Chondrocyte (in vitro differentiated cells): ENCODE data around the gene PRPSAP1. TPM values are rescaled to one million over a fixed set of nuclear protein-coding genes. Genes with fewer than 3 reads are reported as not detected.

Experiments
- DNase-seq: peaks from one replicate; pipeline ENCODE4 v3.0.0; 2021; ENCODE audit warnings: mixed read lengths, low spot score
- H3K27ac Mint-ChIP-seq: one replicate; pipeline ENCODE4 v1.8.0; 2021; ENCODE audit warnings: mild to moderate bottlenecking, moderate library complexity, mixed read lengths; ENCODE audit not compliant: unreplicated experiment
- H3K27me3 Mint-ChIP-seq: 2 replicates; pipeline ENCODE4 v1.8.0; 2021; ENCODE audit warnings: low read depth, mixed read lengths
- H3K36me3 Mint-ChIP-seq: 2 replicates; pipeline ENCODE4 v1.8.0; 2021; ENCODE audit warnings: low read depth, mixed read lengths
- H3K4me1 Mint-ChIP-seq: 2 replicates; pipeline ENCODE4 v1.8.0; 2021; ENCODE audit warnings: low read depth, mild to moderate bottlenecking, mixed read lengths
- H3K4me3 Mint-ChIP-seq: one replicate; pipeline ENCODE4 v1.8.0; 2021; ENCODE audit warnings: mild to moderate bottlenecking, moderate library complexity, mixed read lengths; ENCODE audit not compliant: unreplicated experiment
- H3K9me3 Mint-ChIP-seq: 2 replicates; pipeline ENCODE4 v1.8.0; 2021; ENCODE audit warnings: low read depth, mixed read lengths
- CTCF ChIP-seq: fragments of 200-600 bp; sonication (generic); IDR thresholded peaks from 2 replicates; pipeline ENCODE4 v1.5.0; 2021; ENCODE audit warnings: antibody characterized with exemption, mild to moderate bottlenecking, moderate library complexity
- total RNA-seq: library from RNA; stranded (reverse); gene quantifications from 3 replicates; pipeline ENCODE4 v1.2.1, GENCODE V29; 2021

The PRPSAP1 gene
- total RNA-seq, 1 donor from 2014 or later = 59.0 TPM

GRCh38 chr17:76264755-76265623 lies 88.7 kb downstream of the PRPSAP1 start, which contains the start of gene UBALD2:
TSS of gene UBALD2 (plus strand) at chr17:76265348. CDS start at chr17:76265506, 158 bp downstream.
- no peak for TF ChIP-seq CTCF
- Mint-ChIP-seq H3K9me3 (no peaks in the 10 kb centered on the region), H3K27ac (peak within 1 kb of the TSS; percentile 97), H3K27me3 (no peaks in the 10 kb centered on the region), H3K4me1 (peaks cover 29% of the 10 kb centered on the region), H3K36me3 (no peaks in the 10 kb centered on the region), H3K4me3 (peak within 1 kb of the TSS; percentile 75)
- peak; percentile 100 for DNase-seq

GRCh38 chr17:76264425-76264754 lies 89.3 kb downstream of the PRPSAP1 start:
- no peaks in the 10 kb centered on the region for H3K27me3 Mint-ChIP-seq
- H3K27ac Mint-ChIP-seq = peak overlapping the region; percentile 97
- TF ChIP-seq CTCF = no peak
- no peaks in the 10 kb centered on the region for H3K9me3 Mint-ChIP-seq
- H3K4me1 Mint-ChIP-seq = peaks cover 29% of the 10 kb centered on the region
- peak overlapping the region; percentile 38 for H3K4me3 Mint-ChIP-seq
- DNase-seq = no peak
- no peaks in the 10 kb centered on the region for H3K36me3 Mint-ChIP-seq

GRCh38 chr17:76263896-76264295 lies 89.8 kb downstream of the PRPSAP1 start:
- peak overlapping the region; percentile 97 for H3K27ac Mint-ChIP-seq

GRCh38 chr17:76262732-76263344 lies 90.9 kb downstream of the PRPSAP1 start:
- H3K4me3 Mint-ChIP-seq = no peak overlapping the region
- peak overlapping the region; percentile 43 for H3K27ac Mint-ChIP-seq
- H3K9me3 Mint-ChIP-seq = no peaks in the 10 kb centered on the region
- no peaks in the 10 kb centered on the region for H3K36me3 Mint-ChIP-seq
- DNase-seq = no peak
- no peaks in the 10 kb centered on the region for H3K27me3 Mint-ChIP-seq
- no peak for TF ChIP-seq CTCF
- H3K4me1 Mint-ChIP-seq = peaks cover 23% of the 10 kb centered on the region

More at GRCh38 chr17:76263896-76264295, 89.8 kb downstream of the PRPSAP1 start:
- no peaks in the 10 kb centered on the region for H3K9me3 Mint-ChIP-seq
- peaks cover 29% of the 10 kb centered on the region for H3K4me1 Mint-ChIP-seq
- no peak for DNase-seq
- H3K4me3 Mint-ChIP-seq = no peak overlapping the region
- H3K27me3 Mint-ChIP-seq = no peaks in the 10 kb centered on the region
- no peaks in the 10 kb centered on the region for H3K36me3 Mint-ChIP-seq
- no peak for TF ChIP-seq CTCF

- TF ChIP-seq CTCF = no peak
- DNase-seq = no peak
- H3K27me3 Mint-ChIP-seq = no peaks in the 10 kb centered on the region
- H3K4me3 Mint-ChIP-seq = no peak overlapping the region
- no peaks in the 10 kb centered on the region for H3K36me3 Mint-ChIP-seq
- H3K9me3 Mint-ChIP-seq = no peaks in the 10 kb centered on the region
- peaks cover 15% of the 10 kb centered on the region for H3K4me1 Mint-ChIP-seq
- H3K27ac Mint-ChIP-seq = no peak overlapping the region
These were observed 92.1 kb downstream of the PRPSAP1 start for GRCh38 chr17:76261421-76262215.
